Stimulated activated CD8-positive, alpha-beta memory T cell treated with anti-CD3 and anti-CD28 coated beads, Interleukin-15, amount 100 ng/mL, for 24 hours (primary cell): Measurements from ENCODE around the gene NFE2L3.
A peak's percentile ranks its signal among the peaks of the same experiment; 100 is the strongest.
"Not testable (repeated sequence)": the region's sequence is repeated elsewhere in the genome, so short reads cannot be mapped to it uniquely, and the experiment has no call there.

Source experiments
- DNase-seq: peaks from one replicate; pipeline ENCODE4 v3.0.0-alpha.2; 2020; ENCODE audit warnings: low read depth

NFE2L3 gene

DNA sequence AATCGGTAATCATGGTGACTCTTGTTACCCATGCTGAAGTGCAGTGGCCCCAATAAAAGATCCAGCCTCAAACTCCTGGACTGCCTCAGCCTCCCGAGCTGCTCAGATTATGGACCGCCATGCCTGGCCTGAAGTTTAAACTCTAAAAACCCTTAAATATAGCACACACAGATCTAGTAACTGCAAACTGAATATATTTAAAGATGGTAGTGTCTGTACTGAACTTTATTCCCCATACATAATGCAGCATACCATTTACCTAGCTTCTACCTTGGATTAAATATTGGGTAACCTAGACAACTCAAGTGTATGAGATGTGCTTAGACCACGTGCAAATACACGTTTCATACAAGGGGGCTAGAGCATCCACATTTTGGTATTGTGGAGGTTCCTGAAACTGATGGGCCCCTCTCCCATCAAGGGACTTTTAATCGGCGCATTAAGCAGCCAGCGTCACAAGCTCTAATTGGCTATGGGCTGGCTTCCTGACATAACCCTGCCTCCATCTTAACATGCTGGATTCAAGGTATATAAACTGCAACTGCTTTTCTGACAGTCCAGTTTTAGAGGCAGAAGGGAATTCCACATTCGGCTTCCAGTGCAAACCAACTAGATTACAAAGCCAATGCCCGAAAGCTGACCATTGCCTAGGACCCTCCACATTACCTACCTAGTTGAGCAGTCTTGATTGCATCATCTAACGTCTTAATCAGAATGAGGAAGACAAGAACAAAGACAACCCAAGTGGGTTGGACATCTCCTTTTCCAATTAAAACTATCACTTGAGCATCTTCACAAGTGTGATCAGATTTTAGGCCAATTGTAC, 35.6 kb downstream of the NFE2L3 start:
- no peak for DNase-seq

DNA sequence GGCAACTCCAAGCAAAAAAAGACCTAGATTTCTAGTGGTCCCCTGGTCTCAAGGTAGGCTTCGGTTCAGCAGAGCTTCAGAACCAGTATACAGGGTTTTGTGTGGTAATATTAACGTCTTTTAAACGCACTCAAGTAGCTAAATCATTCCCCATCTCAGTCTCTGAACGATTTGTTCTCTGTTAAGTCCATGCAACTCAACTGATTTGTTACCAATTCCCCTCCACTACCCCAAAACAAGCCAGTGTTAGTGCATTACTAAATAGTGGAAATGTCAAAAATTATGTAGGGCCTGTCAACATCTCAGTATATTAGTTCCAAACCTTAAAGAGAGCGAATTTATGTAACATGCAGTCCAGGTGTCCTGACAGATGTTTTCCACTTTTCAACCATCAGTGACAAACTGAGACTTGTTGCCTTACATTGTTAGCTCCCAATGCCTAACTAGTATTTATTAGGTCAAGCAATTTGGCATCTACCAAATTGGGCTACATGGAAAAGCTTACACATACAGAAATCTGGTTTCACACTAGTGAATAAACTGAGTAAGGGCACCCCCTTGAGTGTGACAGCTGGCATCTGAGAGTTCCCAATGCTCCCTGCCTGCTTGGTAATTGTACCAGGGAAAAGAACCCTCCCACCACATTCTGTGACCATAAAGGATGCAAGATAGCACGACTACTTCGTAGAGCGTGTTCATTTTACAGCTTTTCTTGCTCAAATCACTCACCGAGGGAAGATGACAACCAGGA, 36.4 kb downstream of the NFE2L3 start:
- no peak for DNase-seq

DNA sequence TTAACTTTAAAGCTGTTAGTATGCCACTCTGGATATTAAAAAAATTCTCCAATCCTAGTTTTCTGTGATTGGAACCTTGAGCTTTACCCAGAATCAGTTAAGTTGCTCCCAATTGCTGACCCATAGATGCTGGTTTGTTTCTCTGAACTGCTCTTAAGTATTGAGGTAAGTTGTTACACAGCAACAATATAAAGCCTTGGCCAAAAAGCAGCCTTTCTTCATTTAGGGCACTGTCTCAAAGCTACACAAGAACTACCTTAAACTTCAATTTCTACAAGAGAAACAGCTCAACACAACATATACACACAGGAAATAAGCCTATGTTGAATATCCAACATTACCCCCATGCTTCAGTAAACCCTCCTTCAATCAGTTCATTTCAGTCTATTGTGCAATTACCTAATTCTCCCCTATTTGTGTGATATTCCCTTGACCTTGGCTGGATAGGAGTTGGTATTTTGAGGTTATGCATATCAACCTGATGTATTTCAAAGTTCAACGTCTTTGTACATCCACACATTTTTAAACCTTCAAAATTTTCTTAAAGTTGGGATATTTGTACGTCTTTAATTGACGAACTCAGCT, 37.1 kb downstream of the NFE2L3 start:
- no peak for DNase-seq

DNA sequence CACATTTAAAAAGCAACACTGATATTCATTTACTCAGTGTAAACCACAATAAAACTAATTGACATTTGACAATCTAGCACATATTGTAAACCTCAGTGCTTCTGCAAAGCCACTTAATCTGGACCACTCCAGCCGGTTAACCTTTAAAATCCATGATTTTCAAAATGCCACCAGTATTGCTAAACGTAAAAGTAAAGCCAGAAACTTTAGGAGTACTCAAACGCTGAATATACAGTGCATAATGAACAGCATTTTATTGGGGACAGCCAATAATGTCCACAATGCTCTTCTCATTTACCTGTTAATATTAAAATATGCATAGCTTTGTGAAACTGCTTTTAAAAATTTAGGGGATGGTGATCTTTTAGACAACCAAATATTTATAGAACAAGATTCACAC, 37.7 kb downstream of the NFE2L3 start:
- DNase-seq: no peak

DNA sequence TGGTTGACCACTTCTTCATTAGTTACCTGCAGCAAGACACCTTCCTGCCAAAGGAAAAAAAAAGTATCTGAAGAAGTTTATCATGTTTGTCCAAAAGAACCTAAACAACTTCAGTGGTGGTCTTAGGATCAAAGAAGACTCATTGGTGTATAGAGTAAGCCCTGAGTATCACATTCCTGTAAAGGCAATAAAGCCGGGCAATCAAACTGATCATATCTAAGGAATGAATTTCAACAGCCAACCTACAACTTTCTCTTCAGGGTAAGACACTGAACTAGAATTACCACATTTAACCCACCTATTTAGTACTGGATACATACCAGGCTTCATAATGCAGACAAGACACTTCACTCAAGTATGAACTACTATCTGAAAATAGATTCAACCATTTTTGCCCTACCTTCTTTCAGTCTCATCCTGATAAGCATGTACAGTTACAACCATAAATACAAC, 38.4 kb downstream of the NFE2L3 start:
- DNase-seq: no peak

DNA sequence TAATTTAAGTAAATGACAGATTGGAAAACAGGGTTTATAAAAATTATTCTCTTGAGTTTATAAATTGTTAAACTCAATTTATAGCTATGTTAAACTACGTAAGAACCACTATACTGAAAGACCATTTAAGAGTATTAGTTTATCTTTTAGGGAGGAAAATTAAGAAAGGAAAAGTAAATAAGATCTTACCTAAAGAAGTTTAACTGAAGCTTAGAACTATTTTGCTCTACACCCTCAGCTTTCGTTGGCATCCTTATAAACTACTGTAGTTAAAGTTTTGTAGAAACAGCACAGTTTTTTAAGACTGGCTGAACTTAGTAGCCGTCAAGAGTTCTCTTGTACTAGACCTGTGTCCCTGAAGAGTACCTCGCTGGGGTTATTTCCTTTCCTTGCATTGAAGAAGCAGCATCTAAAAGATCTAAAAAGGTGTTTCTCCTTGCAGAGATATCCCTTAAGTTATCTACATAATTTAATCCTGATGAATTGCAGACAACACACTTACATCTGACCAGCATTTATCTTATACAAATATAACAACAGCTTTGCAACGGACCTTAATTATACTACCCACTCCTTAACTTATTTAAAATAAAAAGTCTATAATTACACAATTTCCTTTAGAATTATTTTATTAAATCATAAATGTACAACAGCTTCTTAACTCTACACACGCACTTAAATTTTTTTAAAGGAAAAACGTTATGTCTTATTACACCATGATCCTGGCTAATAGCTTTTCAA, 39.4 kb downstream of the NFE2L3 start:
- no peak for DNase-seq

DNA sequence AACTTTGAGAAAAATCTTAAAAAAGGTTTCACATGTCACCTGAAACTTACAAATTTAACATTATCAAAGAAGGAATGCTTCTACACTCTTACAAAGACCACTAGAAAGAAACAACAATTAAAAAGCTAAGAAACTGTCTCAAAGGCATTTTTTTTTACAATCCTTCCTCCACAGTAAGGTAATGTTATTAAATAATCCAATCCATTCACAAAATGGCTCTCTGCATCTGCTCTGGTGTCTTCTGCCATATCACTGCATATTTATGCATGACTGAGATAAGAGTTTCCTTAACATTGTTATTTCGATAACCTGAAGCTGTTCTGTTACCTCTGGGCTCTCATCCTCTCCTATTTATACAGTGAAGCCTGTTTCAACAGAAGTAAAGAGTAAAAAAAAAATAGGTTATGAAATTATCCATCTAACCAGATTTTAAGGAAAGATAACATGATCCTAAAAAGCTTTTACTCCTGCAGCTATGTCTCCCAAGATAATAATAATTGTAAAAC, 40.0 kb downstream of the NFE2L3 start:
- DNase-seq: no peak

DNA sequence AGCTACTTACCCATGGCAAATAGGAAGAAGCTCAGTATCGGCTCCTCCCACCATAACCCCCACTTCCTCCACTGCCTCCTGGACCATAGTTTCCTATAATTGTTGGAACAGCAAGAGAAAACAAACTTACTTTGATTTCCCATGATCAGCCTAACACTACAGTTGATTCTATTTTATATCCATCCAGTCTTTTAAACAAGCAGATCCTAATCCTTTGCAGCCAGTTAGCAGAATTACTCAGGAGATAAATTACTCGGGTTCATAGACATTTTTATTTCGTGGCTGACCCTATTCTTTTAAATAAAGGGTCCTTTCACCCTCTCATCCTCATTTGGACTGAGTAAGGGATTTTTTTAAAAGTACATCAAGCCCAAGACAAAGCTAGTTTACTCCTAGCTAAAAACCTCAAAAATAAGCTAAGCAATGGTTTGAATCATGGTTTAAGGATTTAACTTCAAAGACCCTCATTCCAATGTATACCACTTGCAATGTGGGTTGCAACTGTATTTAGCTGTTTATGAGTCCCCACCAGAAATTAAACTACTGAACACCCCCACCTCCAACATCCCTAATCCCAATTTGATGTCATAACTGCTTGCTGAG, 40.6 kb downstream of the NFE2L3 start:
- DNase-seq: no peak

DNA sequence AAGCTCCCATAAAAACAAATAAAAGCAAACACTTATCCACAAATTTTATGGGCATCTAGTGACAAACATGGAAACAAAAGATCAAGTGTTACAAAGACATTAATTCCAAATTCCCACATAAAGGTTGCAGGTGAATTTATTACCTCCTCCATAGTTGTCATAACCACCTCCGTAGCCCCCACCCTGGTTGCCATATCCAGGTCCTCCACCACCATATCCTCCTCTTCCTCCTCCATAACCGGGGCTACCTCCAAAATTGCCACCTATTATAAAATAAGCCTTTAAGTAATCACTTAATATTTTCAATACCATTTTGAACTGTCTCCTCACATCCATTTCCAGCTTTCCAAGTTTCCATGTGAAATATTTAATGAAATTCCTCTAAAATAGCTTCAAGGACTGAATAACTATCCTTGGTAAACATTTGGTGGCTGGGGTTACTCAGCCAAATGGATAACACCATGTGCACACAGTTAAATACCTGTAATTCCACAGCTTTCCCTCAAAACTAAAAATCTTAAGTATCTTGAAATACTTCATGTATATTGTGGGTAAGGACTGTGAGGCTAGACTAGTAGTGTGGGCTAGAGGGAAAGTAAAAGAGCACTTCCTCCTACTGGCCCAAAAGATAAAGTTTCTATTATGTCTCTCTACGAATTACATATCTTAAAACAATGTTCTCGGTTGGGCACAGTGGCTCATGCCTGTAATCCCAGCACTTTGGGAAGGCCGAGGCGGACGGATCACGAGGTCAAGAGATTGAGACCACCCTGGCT, 41.6 kb downstream of the NFE2L3 start:
- DNase-seq: no peak

DNA sequence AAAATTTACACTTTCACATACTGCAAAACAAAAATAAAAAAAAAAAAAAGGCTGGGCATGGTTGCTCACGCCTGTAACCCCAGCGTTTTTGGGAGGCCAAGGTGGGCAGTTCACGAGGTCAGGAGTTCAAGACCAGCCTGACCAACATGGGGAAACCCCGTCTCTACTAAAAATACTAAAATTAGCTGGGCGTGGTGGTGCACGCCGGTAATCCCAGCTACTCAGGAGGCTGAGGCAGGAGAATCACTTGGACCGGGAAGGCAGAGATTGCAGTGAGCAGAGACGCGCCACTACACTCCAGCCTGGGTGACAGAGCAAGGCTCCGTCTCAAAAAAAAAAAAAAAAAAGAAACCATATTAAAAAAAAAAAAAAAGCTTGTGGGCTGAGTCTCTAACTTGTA, 42.8 kb downstream of the NFE2L3 start:
- DNase-seq: not testable (repeated sequence)

DNA sequence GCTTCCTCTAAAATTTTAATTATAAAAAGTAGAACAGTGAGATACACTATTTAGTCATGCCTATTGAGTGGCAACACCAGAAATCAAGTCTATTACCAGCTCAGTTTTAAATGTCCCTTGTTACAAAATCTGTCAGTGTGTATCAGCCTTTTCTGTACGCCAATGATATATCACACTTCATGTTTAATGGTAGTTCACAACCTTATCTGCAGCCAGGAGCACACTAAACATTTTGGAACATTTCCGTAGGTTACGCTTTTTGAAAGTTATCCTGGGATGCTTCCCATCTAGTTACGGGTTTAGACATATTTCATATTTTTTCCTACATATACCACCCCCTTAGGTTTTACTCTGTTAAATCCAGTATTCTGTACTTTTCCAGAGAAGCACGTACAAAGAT, 43.2 kb downstream of the NFE2L3 start:
- no peak for DNase-seq

DNA sequence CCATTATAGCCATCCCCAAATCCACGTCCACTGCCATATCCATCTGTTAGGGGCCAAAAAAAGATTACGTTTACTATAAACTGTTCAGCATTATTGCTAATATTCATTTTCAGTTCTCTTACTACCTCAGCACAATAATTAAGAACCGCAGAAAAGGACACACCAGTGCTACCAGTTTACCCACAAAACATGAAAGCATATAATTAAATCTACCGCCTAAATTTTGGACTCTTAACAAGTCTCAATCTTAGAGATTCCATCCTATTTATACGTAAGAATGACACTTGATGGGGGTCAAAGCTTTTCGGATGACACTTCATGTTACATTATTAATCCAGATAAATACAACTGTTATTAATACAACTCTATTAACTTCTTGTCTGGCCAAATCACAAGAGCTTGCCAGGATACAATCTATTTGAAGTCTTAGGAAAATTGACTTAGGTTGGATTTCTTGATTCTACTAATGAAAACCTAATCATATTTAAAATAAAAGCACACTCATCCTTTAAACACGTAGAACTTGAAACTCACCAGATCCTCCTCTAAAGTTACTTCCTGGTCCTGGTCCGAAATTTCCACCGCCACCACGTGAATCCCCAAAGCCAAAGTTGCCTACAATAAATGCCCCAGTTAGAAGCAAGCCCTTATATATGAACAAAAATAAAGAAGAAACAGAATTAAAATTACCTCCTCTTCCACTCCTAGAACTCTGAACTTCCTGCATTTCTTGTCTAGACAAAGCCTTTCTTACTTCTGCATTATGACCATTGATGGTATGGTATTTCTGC, 44.1 kb downstream of the NFE2L3 start:
- no peak for DNase-seq

DNA sequence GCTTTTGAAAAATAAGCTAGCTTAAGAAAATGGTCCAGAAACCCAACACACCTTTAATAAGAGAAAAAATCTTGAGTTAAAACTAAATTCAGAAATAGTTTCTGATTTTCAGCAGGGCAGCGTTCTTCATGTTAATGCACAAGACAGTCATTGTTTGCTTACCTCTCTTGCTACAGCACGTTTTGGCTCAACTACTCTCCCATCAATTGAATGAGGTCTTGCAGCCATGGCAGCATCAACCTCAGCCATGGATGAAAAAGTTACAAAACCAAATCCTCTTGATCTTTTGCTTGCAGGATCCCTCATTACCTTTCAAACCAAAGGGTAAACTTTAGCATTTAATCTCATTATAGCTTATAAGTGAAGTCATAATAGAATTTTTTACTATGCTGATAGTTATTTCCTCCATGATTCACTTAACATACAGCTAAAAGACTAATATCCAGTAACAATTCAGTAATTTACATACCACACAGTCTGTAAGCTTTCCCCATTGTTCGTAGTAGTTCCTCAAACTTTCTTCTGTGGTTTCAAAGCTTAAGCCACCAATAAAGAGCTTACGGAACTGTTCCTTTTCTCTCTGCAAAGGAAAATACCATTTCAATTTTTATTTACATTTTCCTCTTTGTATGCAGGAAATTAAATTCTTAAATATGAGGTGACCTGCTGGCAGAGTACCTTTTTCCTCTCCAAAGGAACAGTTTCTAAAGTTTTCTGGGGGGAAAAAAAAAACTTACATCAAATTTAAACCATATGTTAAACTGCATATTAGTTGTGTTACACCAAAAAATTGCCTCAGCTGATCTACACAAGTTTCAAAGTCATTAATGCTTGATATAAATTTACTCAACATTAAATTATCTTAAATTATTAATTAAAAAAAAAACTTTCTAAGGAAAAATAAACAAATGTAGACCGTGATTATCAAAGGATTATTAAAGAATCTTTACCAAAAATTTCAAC, 45.4 kb downstream of the NFE2L3 start:
- no peak for DNase-seq

DNA sequence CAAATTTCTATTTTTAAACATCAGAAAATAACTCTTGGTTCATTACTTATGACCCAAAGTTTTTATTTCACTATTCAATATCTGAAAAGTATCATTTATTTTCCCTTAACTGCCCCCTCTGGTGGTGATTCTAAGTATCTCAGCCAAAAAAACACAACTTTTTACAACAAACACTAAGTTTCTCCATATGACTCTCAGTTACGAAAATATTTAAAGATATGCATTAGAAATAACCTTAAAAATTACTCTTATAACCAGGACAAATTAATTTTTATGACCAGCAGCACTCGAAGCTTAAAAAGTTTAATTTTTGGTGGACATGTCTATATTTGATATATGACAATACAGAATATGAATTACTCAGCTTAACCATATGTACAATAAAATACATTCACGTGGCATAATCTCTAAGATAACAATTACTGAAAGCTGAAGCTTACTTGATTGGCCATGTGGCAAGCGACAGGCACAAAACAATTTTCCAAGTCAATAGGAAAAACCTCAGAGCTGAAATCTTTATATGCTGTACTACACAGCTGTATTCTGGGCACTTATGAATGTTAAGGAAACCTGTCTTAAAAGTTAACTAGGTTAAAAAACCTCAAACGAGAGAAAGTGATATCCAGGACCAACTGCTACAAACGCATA, 46.3 kb downstream of the NFE2L3 start:
- DNase-seq: no peak

DNA sequence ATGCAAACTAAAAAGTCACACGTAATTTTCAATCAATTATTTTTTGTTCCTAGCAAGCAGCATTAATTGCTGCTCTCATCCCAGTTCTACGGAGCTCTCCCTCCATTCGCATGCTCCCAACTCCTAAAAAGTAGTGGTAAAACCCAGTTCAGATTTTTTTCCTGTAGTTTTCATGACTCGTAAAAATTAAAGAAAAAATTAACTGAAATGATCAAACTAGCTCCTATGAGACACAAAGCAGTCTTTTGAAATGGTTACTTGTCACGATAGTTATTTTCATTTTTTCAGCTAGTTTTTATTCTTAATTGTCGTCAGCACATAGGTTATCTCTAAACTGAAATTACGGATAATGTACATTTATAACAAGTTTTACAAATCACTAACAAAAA, 46.8 kb downstream of the NFE2L3 start:
- DNase-seq: no peak

DNA sequence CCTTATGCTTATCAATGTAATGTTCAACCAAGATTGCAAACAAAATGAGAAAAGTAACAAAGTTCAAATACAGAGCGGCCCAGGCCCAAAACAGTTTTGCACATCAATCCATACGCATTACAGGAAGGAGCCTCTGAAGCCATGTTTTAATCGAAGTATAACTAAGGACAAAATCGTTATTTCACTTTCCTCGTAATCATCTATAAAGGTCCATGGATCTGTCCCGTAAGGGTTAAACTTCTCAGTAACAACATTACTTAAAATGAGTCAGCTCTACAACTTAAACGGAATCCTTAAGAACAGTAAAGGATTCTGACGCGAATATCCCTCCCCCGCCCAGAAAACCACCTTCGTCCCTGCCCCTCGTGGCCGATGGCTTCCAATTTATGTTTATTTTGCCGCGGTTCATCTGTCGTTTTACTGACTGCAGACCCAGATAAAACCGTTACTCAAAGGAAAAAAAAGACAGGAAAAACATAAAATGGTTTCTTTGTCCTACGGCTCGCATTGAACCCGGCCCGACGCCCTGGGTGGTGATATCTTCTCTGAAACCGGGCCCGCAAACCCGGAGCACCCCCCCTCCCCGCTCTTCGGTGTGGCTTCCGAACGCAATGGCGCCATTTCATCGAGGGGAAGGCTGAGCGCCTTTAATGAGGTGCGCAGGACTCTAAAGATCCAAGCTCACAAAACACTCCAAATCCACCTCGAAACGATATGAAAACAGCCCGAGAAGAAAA, 47.5 kb downstream of the NFE2L3 start:
- DNase-seq: peak; percentile 37

DNA sequence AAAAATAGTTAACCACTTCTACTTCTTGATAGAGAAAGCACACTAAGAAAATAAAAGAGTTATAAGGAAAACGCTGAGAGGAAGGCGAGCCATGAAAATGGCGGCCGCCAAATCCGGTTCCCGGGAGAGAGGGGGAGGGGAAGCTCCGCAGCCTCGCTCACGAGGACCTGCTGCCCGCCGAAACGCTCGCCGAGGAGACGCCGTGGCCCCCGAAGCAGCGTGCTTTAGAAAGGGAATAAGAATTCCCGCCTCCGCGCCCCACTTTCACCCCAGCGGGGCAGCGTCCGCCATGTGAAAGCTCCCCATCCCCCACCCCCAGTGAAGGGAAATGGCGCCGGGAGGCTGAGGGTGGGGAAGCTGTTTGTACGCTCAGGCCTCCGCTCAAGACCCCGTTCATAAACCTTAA, 48.0 kb downstream of the NFE2L3 start:
- DNase-seq: peak; percentile 65
